Measurements from ENCODE around the gene NUMB.

- TF ChIP-seq EP300 (IDR thresholded peaks at IDR 0.05) (no peak), CTCF (IDR thresholded peaks at IDR 0.05) (no peak)
Measured at GRCh38 chr14:73244541-73245290, 213.6 kb downstream of the NUMB start.
